NCI-H524 (cell line): ENCODE results near the gene PSD2.

Source experiments
- DNase-seq, 2 experiments: peaks; one replicate each; lab custom pipeline; 2025; lab: John Stamatoyannopoulos, UW

PSD2 gene

DNA sequence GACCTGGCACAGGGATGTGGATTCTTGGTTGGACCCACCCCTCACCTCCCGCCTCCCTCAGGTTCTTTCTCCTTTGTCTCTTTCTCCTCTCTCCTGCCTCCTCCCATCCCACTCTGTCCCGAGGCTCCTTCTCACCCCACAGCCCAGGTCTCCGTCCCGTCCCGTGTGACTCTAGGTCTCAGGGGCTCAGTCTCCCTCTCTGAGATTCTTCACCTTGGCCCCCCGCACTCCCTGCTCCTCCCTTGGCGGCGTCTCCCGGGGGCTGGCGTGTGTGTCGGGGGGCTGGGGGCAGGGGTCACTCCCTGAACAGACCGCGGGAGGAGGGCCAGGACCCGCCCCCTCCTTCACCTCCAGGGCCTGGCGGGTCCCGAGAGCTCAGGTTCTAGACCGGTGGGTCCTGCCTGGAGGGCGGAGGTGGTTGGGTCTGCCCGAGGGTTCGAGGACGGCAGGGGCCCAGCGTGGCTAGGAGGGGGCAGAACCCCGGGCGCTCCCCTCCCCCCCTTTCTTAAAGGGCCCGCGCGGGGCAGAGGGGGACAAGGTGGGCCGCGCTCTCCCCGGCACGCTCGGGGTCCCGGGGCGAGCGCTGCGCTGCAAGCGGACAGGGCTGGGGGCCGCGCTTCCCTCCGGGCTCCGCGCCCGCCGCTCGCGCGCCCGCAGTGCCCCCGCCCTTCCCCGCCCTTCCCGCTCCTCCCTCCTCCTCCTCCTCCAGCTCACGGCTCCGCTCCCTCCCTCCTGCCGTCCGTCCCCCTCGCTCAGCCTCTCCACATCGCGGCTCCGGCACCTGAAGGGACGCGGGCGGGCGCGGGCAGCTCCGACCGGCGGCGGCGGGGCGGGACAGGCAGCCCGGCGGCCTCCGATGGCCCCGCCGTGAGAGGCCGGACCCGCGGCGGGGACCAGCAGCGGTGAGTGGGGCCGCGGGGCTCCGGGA is at the start of gene PSD2:
Gene PSD2 (plus strand): TSS at position 735 of the 928 bp plus-strand sequence. CDS start 13,633 bp downstream, outside the sequence.
- peak in 1 of 2 experiments; percentile 13 for DNase-seq

DNA sequence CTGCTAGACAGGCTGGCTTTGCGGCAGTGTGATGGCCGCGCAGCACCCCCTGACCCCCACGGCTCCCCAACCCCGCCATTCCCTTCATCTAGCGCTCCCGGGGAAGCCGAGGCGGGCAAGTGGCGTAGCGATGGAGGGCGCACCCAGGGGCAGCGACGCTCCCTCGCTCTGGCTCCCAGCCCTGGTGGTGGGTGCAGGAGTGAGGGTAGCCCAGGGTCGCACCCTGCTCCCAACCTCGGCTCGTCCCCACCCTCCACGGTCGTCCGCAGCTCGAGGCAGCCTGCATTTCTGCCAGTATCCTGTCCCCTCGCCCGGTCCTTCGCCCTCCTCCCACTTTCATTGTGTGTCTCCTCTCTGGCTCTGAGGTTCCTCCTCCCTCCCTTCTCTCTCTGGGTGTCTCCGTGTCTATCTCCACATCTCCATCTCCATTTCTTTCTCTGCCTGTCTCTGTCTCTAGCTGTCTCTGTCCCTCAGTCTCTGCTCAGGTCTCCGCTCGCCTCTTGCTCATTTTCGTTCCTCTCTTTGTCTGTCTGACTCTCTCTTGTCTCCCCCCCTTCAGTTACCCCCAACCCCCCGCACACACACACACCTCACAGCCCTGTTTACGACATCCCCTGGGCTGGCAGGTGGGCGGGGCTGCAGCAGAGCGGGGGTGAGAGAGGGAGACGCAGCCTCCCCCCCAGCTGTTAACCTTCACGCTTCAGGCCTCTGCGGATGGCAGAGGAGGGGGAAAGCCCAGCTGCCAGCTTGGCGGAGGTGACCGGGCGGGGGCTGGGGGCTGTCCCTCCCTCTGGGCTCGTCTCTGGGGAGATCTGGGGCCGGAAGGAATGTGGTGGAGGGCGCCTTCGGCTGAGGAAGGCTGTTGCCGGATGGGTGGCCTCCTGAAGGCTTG is 48.7 kb upstream of the PSD2 start:
- peak; percentile 93 to 94 for DNase-seq

DNA sequence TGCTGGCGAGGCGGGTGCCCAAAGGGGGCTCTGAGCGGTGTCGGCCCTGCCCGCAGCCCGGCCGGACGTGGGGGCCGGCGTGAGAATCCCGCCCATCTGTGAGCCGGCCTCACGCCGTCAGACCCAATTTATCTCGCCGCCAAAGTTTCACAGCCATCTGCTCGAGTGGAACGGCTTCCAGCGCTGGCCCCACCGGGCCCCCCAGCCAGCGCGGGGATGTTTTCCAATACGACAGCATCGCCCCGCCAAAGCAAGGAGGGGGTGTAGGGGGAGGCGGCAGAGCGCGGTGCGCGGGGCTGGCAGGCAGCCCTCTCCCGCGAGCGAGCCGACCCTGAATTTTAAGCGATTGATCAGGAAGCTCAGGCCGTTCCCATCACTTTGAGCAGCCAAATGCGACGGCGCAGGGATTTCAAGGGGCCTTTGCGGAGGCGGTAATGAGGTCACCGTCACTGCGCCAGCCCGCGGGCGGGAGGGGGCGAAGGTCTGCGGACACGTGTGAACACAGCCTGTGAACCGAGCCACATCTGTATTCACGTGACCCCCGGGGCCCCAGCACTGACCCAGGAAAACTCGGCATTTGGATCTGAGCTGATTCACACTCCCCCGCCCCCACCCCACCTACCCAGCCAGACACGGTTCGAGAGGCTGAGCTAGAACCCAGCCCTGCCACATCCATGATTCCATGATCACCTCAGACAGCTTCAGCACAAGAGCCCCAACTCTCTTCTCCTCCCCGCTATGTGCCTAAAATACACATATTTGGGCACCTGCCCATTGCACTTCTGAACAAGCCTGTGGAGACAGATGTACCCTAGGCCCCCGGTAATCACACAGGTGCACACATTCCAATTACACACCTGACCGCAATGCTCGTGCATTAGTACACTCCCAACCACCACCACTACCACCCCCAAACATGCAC is 47.8 kb upstream of the PSD2 start:
- DNase-seq, result peak; percentile 80 to 86

DNA sequence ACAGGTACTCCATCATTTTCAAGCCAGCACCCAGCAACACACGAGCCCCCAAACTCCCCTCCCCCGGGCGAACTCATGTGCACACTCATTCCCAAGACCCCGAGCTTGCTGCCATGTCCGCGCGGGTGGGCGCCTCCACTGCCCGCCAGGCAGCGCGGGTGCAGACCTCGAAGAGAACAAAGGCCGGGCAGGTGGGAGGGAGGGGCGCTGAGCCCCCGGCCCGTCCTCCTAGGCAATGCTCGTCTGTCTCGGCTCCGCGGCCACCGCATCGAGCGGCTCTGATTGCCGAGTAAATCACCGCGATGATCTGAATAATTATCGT is 47.1 kb upstream of the PSD2 start:
- no peak for DNase-seq

DNA sequence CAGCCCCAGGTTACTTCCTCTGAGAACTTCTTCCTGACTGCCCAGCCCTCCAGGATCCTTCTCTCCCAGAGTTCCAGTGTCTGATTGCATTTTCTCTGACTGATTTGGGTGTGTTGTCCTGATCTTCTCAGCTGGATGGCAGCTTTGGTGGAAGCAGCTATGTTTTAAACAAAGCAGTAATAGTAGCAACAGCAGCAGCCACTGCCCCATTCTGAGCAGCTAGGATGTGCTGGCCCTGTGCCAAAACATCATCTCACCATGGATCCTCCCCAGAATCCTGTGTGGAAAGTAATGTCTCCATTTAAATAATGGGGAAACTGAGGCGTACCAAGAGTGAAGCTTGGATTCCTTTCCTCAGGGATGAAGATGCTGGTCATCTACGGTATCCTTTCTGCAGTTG is 46.4 kb upstream of the PSD2 start:
- DNase-seq, result no peak

DNA sequence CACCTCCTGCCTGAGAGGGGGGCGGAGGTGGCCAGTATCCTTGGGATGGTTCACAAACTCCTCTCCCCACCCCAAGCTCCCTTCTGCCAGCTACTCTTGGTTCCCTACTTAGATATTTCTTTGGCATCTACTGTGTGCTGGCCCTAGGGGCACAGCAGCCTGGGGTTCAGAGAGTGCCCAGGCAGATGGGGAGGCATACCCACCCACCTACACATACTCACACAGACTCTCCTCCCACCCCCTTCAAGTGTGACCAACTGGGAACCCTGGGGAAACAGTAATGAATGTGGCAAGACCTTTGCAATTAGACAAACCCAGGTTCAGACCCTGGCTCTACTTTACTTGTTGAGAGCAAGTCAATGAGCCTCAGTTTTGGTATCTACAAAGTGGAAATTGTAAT is 44.4 kb upstream of the PSD2 start:
- no peak for DNase-seq

DNA sequence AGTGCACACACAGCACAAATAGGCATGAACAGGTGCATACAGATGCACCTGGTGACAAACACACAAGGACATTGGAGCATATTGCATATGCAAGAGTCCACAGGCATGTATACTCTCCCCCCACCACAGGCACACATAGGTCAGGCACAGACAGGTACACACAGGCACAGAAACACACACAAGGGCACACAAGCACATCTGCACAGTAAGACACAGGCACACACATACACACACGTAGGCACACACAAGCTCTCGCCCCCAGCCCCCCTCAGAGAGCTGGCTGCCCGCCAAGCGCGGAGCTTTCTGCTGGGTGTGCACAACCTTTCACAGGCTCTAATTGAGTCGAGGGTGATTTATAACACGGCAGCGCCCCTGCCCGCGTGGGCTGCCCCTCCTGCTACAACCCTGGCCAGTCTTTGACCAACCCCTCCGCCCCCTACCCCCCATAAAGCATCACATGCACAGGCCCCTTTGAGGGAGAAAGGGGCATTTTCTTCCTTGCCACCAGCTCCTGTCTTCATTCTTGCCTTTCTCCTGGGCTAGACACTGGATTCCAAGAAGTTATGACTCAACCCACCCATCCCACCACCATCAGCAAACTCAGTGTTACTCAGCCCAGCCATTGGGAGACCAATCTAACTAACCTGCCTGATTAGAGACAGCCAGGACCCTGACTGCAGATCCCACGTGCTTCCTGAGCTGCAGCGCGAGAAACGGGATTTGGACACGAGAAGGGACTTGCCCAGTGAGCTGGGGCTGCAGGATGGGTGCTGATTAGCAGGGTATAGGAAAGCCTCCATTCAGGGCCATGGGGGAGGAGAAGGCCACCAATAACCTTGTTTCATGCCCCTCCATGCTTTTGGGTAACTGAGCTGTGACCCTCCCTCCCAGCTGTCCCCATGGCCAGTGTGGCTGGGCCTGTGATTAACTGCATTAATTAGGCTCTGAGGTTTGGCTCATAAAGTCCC is 42.8 kb upstream of the PSD2 start:
- peak in 1 of 2 experiments; percentile 19 for DNase-seq

DNA sequence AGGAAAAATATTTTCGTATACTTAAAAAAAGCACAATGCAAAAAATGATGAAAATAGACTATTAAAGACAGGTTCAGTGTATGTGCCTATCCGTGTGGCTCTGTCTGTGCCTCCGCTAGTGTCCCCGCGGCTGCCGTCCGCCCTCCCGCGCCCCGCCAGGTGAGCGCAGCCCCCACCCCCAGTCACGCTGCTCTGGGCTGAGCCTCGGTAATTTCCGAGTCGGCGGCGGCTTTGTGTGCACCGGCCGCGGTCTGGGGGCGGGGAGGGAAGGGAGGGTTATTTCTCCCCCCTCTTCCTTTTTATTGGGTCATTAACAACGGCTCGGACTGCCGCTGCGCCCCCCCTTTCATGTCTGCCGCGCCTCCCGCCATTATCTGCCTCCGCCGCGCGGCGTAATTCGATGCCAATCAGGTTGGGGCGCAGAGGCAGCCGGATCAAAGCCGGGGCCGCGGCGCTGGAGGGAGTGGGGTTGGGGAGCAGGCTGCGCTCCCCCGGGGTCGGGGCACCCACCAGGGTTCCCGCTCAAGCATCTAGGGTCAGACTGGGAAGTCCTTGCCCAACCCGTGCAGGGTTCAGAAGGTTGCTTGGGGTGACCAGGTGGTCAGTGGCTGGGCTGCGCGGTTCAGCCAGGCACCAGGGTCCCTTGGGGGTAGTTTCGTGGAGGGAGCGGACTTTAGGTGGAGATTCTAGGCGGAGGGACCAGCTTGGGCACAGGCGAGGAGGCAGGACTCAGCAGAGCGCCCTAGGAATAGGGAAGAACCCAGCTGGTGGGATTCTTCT is 39.5 kb upstream of the PSD2 start:
- DNase-seq, result peak in 1 of 2 experiments; percentile 45

DNA sequence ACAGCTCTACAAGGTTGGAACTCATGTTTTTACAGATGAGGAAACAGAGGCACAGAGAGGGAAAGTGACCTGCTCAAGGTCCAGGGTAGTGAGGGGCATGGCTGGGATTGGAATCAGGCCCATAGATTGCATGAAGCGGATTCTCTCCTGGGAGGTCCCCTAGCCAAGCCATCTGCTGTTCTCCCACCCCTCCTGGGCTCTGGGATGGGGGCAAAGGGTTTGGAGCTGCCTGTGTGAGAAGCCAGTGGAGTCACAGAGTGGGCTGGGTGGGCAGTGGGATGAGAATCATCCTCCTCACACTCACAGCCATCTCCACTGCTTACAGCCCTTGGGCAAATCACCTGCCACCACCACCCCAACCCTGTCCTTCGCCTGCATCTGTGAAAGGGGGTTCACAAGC is 38.6 kb upstream of the PSD2 start:
- no peak for DNase-seq

DNA sequence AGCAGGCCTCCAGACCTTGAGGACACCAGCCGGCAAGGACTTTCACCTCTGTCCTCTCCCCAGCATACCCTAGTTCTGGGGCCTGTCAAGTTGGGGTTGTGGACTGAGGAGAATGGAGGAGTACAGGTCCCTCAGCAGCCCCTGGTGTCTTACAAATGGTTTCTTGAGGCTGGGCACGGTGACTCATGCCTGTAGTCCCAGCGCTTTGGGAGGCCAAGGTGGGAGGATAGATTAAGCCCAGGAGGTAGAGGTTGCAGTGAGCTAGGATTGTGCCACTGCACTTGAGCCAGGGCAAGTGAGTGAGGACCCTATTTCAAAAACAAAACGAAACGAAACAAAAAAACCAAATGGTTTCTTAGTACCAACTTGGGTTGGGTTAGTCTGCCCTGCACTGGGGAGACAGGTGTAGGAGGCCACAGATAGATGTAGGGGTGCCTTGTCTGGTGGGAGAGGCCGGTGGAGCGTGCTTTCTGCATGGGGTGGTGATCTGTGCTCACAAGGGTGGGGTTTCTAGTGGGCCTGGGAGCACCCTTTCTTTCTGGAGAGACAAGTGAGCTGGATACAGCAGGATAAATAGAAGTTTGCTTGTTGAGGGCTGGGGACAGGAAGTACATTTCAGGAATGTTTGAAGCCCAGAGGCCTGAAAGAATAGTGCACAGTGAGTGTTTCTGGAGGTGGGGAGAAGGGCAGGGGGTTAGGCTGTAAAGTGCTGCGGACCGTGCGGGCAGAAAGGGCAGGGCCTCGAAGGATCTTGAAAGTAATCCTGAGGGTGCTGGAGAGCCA is 37.7 kb upstream of the PSD2 start:
- no peak for DNase-seq

DNA sequence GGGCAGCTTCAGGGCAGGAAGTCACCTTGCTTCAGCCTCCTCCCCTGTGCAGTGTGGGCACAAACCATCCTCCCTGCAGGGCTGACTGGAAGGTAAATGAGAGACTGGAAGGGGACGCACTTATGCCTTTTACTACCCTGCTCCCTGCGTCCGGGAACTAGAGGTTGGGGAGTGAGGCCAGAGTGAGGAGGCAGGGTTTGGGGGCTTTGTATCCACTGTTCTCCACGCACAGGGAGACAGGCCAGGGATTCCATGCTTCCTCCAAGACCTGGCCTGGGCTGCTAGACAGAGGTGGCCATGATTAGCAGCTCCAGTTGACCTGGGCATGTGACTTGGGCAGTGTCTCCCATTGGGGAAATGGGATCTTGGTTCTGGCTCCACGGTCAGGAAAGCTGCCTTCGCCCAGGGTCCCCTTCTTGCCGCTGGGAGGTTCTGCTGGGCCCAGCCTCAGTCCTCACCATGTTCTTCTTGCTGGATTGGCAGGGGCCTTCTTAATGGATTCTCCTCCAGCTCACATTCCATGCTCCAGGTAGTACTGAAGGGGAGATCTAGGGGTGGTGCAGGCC is 37.0 kb upstream of the PSD2 start:
- DNase-seq, result no peak

DNA sequence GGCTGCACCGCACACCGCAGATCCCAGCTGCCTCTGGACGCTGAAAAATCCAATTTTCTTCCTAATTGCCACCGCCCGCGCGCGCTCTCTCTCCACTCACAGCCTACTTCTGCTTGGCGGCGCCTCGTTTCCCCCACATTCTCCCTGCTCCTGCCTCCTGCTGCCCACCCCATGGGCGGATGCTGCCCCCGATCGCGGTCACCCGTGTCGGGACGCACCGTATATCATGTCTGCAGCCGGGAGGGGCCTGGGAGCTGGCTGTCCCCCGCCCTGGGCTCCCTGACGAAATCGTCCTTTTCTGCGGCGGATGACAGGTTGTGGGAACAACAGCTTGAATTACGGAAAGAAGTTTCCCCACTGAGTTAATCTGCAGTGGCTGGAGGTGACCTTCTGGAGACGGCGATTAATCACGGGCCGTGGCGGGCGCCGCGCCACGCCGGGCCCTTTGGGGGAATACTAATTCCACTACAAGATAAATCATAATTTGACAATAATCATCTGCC is 36.3 kb upstream of the PSD2 start:
- peak; percentile 35 to 75 for DNase-seq

DNA sequence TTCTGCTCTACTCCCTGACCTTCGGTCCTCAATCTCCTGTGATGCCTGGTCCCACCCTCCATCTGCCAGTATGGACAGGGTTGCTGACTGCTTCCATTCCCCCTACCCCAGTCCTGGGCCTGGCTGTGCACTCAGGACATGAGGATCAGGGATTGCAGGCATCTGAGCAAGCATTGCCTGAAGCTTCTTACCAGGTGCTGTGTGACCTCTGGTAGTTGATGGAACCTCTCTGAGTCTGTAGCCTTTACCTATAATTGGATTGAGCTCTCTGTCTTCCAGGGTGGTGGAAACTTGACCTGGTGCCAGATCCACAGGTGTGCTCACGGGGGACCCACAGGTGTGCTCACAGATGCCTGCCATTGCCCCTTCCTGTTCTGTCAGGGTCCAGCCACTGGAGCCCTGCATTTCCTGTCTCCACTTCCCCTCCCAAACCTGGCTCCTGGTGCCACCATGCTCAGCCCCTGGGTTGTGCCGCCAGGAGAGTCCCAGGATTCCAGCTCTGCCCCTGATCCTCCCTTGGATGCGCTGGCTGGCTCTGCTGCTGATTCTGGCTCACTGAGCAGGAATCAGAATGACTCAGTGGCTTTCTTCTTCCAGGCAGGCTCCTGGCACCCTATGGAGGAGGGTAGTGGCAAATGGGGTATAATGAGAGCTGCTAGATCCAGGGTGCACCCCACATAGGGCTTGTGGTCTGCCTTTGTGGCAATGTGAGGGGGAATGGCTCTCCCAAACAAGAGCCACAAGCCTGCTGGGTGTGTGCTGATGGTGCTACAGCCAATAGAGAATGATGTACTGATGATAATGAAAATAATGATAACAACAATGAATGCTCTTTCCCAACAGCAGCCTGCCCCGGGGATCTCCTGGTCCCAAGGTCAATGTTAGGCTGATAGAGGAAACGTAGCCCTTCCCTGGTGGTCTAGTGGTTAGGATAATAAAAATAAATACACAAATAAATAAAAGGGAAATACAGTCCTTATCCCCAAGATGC is 35.2 kb upstream of the PSD2 start:
- DNase-seq, result no peak

DNA sequence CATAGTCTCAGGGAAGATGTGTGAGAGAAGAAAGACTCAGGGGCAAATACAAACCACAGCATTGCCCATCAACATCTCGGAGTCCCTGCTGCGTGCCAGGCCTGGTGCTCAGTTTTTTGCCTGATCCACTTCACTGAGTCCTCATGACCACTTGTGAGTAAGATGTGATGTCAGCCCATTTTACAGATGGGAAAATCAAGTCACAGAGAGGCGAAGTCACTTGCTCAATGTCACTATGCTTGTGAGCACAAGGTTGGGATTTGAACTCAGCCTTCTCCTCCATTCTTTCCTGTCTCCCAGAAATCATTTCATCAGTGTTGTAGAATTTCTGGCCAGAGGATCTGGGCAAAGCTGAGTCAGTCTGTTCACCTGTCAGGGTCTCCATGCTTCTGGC is 34.6 kb upstream of the PSD2 start:
- DNase-seq, result no peak

DNA sequence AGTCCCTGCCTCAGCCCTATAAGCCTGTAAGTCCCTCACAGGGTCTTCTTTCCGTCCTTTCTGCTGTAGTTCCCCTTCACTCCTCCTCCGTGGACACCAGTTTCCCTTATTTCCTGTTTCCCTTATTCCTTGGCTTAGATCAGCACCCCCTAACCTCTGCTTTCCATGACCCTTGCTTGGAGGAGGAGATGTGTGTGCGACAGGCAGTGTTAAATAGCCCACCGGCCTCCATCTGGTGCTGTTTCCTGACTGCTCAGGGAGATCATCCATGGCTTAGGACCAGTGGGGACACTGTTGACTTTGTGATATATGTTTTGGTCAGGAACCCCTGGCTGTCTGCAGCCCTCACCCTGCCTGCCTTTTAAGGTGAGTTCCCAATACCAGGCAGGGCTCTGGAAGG is 34.1 kb upstream of the PSD2 start:
- DNase-seq, result peak in 1 of 2 experiments; percentile 39

DNA sequence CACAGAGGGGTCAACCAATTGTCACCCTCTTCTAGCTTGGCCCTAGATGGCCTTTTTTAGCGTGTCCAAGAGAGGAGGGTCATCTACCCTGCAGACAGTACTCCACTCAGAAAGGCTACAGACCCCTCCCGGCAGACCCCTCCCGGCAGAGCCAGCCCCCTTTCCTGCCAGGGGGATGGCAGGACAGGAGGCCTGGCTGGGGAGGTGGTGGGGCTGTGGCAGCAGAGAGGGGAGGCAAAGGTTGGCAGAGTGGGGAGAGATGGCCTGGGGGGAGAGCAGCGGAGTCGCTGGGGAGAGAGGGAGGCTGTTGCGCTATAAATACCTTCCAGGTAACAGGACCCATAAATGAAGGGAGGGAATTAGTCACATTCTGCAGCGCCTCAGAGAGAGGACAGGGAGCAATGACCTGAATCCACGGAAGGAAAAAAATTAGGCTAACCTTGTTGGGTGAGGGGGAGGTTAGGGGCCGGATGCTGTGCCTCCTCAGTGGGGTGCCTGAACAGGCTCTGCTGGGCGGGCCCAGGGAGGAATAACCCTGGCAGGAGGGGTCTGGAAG is 32.9 kb upstream of the PSD2 start:
- no peak for DNase-seq
